ENCODE results near the gene DYNC1LI2.
"Not testable (repeated sequence)": the region's sequence is repeated elsewhere in the genome, so short reads cannot be mapped to it uniquely, and the experiment has no call there.

DYNC1LI2 gene

GRCh38 chr16:66695935-66696668, 55.3 kb downstream of the DYNC1LI2 start:
- peak; percentile 11 for DNase-seq

GRCh38 chr16:66695471-66695934, 55.9 kb downstream of the DYNC1LI2 start:
- DNase-seq, result no peak

GRCh38 chr16:66693149-66693548, 58.3 kb downstream of the DYNC1LI2 start:
- no peak for DNase-seq

GRCh38 chr16:66692341-66692740, 59.1 kb downstream of the DYNC1LI2 start:
- DNase-seq, result no peak

GRCh38 chr16:66691234-66691633, 60.2 kb downstream of the DYNC1LI2 start:
- no peak for DNase-seq

- no peak for DNase-seq
Measured at GRCh38 chr16:66690106-66690847, 61.1 kb downstream of the DYNC1LI2 start.

- no peak for DNase-seq
Measured at GRCh38 chr16:66689282-66689681, 62.1 kb downstream of the DYNC1LI2 start.

GRCh38 chr16:66687906-66688625, 63.3 kb downstream of the DYNC1LI2 start:
- no peak for DNase-seq

GRCh38 chr16:66685501-66686115, 65.8 kb downstream of the DYNC1LI2 start:
- not testable (repeated sequence) for DNase-seq

GRCh38 chr16:66682271-66682670, 69.1 kb downstream of the DYNC1LI2 start:
- no peak for DNase-seq

GRCh38 chr16:66681676-66682075, 69.7 kb downstream of the DYNC1LI2 start:
- DNase-seq, result no peak

- no peak for DNase-seq
Measured at GRCh38 chr16:66678337-66678736, 73.1 kb downstream of the DYNC1LI2 start.

GRCh38 chr16:66677836-66678235, 73.6 kb downstream of the DYNC1LI2 start:
- DNase-seq, result no peak

GRCh38 chr16:66677179-66677578, 74.2 kb downstream of the DYNC1LI2 start:
- DNase-seq, result no peak

GRCh38 chr16:66676599-66676998, 74.8 kb downstream of the DYNC1LI2 start:
- no peak for DNase-seq

- DNase-seq, result no peak
Measured at GRCh38 chr16:66673691-66674090, 77.7 kb downstream of the DYNC1LI2 start.

All from hematopoietic multipotent progenitor cell treated with erythropoietin and hydrocortisone succinate and interleukin-3 and kit ligand, for 8 days (in vitro differentiated cells).